Mucosa of rectum (tissue), 2 donors: ENCODE measurements around the gene CTSD.
"Not testable (repeated sequence)": the region's sequence is repeated elsewhere in the genome, so short reads cannot be mapped to it uniquely, and the experiment has no call there.

ENCODE experiments used
- H3K27ac ChIP-seq, 2 donors: one replicate each; pipeline ENCODE4 v1.7.0; 2013; ENCODE audit warnings: inconsistent platforms in 2 of 2, low read depth in 2 of 2, low read length in 2 of 2
- H3K27me3 ChIP-seq, 2 donors: one replicate each; pipeline ENCODE4 v1.7.0; 2013; ENCODE audit warnings: low read length in 2 of 2; ENCODE audit not compliant: control insufficient read depth in 2 of 2, insufficient read depth in 2 of 2
- H3K36me3 ChIP-seq, 2 donors: one replicate each; pipeline ENCODE4 v1.7.0; 2013; ENCODE audit warnings: low read length in 2 of 2; ENCODE audit not compliant: control insufficient read depth in 2 of 2, insufficient read depth in 2 of 2
- H3K4me1 ChIP-seq, 2 donors: one replicate each; pipeline ENCODE4 v1.7.0; 2013; ENCODE audit warnings: low read length in 2 of 2, mild to moderate bottlenecking in 1 of 2; ENCODE audit not compliant: control insufficient read depth in 2 of 2, insufficient read depth in 2 of 2
- H3K4me3 ChIP-seq, 2 donors: one replicate each; pipeline ENCODE4 v1.7.0; 2013; ENCODE audit warnings: low read length in 2 of 2
- H3K9ac ChIP-seq, 2 donors: one replicate each; pipeline ENCODE4 v1.7.0; 2013; ENCODE audit warnings: low read length in 2 of 2, low read depth in 1 of 2, mild to moderate bottlenecking in 1 of 2
- H3K9me3 ChIP-seq, 2 donors: one replicate each; pipeline ENCODE4 v1.7.0; 2013; ENCODE audit warnings: low read length in 2 of 2; ENCODE audit not compliant: control insufficient read depth in 2 of 2
- donor health status: healthy.
- donor health status: Normal muscosa, but diverticular disease.

CTSD gene

GRCh38 chr11:1770061-1770460 is 6.3 kb upstream of the CTSD start:
- H3K27ac ChIP-seq, result no peak overlapping the region
- peaks cover 0 to 3% of the 10 kb centered on the region in 2 donors for H3K27me3 ChIP-seq
- H3K4me1 ChIP-seq, result peaks cover 11 to 22% of the 10 kb centered on the region in 2 donors
- no peaks in the 10 kb centered on the region for H3K9me3 ChIP-seq
- H3K36me3 ChIP-seq, result no peaks in the 10 kb centered on the region
- no peak overlapping the region for H3K4me3 ChIP-seq
- H3K9ac ChIP-seq, result no peak overlapping the region

GRCh38 chr11:1769304-1769936 is 5.7 kb upstream of the CTSD start:
- not testable (repeated sequence) for H3K27me3 ChIP-seq, H3K9me3 ChIP-seq, H3K36me3 ChIP-seq, H3K4me3 ChIP-seq, H3K9ac ChIP-seq
- Histone ChIP-seq H3K4me1 (peaks cover 13 to 23% of the 10 kb centered on the region in 2 donors), H3K27ac (peak overlapping the region; percentile 17 to 68)

GRCh38 chr11:1768141-1768469 is 4.4 kb upstream of the CTSD start:
- H3K27me3 ChIP-seq, result peaks cover 0 to 3% of the 10 kb centered on the region in 2 donors
- H3K4me1 ChIP-seq, result peaks cover 16 to 26% of the 10 kb centered on the region in 2 donors
- H3K27ac ChIP-seq, result no peak overlapping the region

GRCh38 chr11:1767399-1768140 is 3.8 kb upstream of the CTSD start:
- Histone ChIP-seq H3K9me3 (no peaks in the 10 kb centered on the region), H3K4me1 (peaks cover 17 to 30% of the 10 kb centered on the region in 2 donors), H3K27ac (no peak overlapping the region), H3K36me3 (no peaks in the 10 kb centered on the region), H3K9ac (peak overlapping the region in 1 of 2 donors; percentile 17), H3K4me3 (no peak overlapping the region), H3K27me3 (peaks cover 0 to 3% of the 10 kb centered on the region in 2 donors)

More at GRCh38 chr11:1768141-1768469, 4.4 kb upstream of the CTSD start:
- Histone ChIP-seq H3K9me3 (no peaks in the 10 kb centered on the region), H3K9ac (no peak overlapping the region), H3K36me3 (no peaks in the 10 kb centered on the region), H3K4me3 (no peak overlapping the region)

- H3K4me1 ChIP-seq, result peaks cover 16 to 30% of the 10 kb centered on the region in 2 donors
- H3K27ac ChIP-seq, result no peak overlapping the region
- H3K4me3 ChIP-seq, result no peak overlapping the region
- peaks cover 0 to under 1% of the 10 kb centered on the region in 2 donors for H3K36me3 ChIP-seq
- no peaks in the 10 kb centered on the region for H3K9me3 ChIP-seq
- no peak overlapping the region for H3K9ac ChIP-seq
- H3K27me3 ChIP-seq, result peaks cover 0 to 3% of the 10 kb centered on the region in 2 donors
Measured at GRCh38 chr11:1766719-1767398, 3.1 kb upstream of the CTSD start.

- Histone ChIP-seq H3K27ac (no peak overlapping the region), H3K4me1 (peaks cover 23 to 37% of the 10 kb centered on the region in 2 donors), H3K9me3 (no peaks in the 10 kb centered on the region), H3K27me3 (no peaks in the 10 kb centered on the region), H3K36me3 (peaks cover under 1 to 4% of the 10 kb centered on the region in 2 donors), H3K4me3 (no peak overlapping the region), H3K9ac (no peak overlapping the region)
Measured at GRCh38 chr11:1765871-1766718, 2.4 kb upstream of the CTSD start.

GRCh38 chr11:1763336-1763795 is 361 bp downstream of the CTSD start:
- Histone ChIP-seq H3K27ac (peak overlapping the region; percentile 97 to 98), H3K27me3 (no peaks in the 10 kb centered on the region), H3K9me3 (no peaks in the 10 kb centered on the region), H3K9ac (peak overlapping the region; percentile 92 to 95), H3K4me1 (peaks cover 31 to 41% of the 10 kb centered on the region in 2 donors), H3K4me3 (peak overlapping the region; percentile 84 to 85), H3K36me3 (peaks cover 19 to 27% of the 10 kb centered on the region in 2 donors)

GRCh38 chr11:1762537-1763302 is 1.0 kb downstream of the CTSD start:
- H3K9me3 ChIP-seq, result no peaks in the 10 kb centered on the region
- H3K4me1 ChIP-seq, result peaks cover 31 to 41% of the 10 kb centered on the region in 2 donors
- H3K27me3 ChIP-seq, result no peaks in the 10 kb centered on the region
- H3K4me3 ChIP-seq, result peak overlapping the region; percentile 84 to 85
- H3K27ac ChIP-seq, result peak overlapping the region; percentile 97 to 98
- H3K9ac ChIP-seq, result peak overlapping the region; percentile 92 to 95
- peaks cover 22 to 27% of the 10 kb centered on the region in 2 donors for H3K36me3 ChIP-seq

GRCh38 chr11:1761857-1762536 is 1.7 kb downstream of the CTSD start:
- Histone ChIP-seq H3K4me1 (peaks cover 35 to 46% of the 10 kb centered on the region in 2 donors), H3K4me3 (peak overlapping the region; percentile 84 to 85), H3K27me3 (no peaks in the 10 kb centered on the region), H3K9me3 (no peaks in the 10 kb centered on the region), H3K9ac (peak overlapping the region; percentile 75 to 95), H3K36me3 (peaks cover 26 to 34% of the 10 kb centered on the region in 2 donors), H3K27ac (peak overlapping the region; percentile 97 to 98)
